ENCODE data around the gene B4GALT7.

- TF ChIP-seq CTCF (conservative IDR thresholded peaks at IDR 0.05; ENCODE audit: low read length) (no peak), EZH2phosphoT487 (IDR thresholded peaks at IDR 0.05; ENCODE audit: borderline replicate concordance, low read depth, low read length) (no peak)
Observed at GRCh38 chr5:177610131-177610769, 10.3 kb downstream of the B4GALT7 start.
